Fibroblast of mammary gland (primary cell): ENCODE results near the gene TENT5C.

Experiments
- DNase-seq: peaks from one replicate; pipeline ENCODE4 v3.0.0-alpha.2; 2010; ENCODE audit warnings: low read depth
- H3K4me3 ChIP-seq: 2 replicates; pipeline ENCODE4 v1.5.1; 2011; ENCODE audit warnings: low read depth, mild to moderate bottlenecking, low read length, moderate library complexity; ENCODE audit not compliant: control insufficient read depth
- CTCF ChIP-seq: conservative IDR thresholded peaks from 2 replicates; pipeline ENCODE4 v1.5.1; 2011; ENCODE audit warnings: low read depth, low read length, inconsistent platforms; ENCODE audit not compliant: control insufficient read depth, insufficient read depth

Gene TENT5C

GRCh38 chr1:117578466-117578865, 27.4 kb upstream of the TENT5C start:
- no peak overlapping the region for H3K4me3 ChIP-seq
- TF ChIP-seq CTCF, result no peak
- no peak for DNase-seq

GRCh38 chr1:117579221-117579906, 26.5 kb upstream of the TENT5C start:
- no peak for TF ChIP-seq CTCF
- H3K4me3 ChIP-seq, result no peak overlapping the region
- no peak for DNase-seq

DNA sequence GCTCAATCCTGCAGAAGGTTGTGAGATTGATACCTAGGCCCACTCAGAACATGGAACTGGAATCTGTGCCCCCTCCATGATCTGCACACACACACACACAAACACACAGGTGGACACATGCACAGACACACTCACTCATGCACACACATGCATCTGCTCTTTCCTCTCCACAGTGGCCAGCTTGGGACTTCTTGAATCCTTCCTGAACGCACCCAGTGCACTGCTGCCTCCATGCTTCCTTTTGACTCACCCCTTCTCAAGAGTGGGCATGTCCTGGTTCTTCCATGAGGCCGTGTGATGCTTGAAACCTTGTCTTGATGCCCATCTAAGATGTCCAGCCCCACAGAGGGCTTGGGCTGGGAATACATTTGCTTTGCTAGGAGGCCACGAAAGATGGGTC, 25.4 kb upstream of the TENT5C start:
- no peak for TF ChIP-seq CTCF
- DNase-seq, result no peak
- H3K4me3 ChIP-seq, result no peak overlapping the region

DNA sequence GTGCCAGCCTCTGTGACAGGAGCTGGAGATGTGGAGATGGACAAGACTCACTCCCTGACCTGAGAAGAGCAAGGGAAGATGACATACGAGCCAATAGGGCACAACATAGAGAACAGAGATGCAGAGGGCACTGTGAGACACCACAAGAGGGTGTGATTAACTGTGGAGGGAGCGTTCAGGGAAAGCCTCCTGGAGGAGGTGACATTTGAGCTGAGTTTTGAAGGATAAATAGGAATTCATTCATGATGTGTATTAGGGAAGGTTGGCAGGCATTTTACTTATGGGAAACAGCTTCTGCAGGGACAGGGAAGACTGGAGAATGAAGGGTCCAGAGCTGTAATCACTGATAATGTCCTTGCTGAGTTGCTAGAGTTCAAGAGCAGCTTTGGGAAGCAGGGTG, 25.0 kb upstream of the TENT5C start:
- DNase-seq, result no peak
- no peak overlapping the region for H3K4me3 ChIP-seq
- TF ChIP-seq CTCF, result no peak

- DNase-seq, result no peak
- H3K4me3 ChIP-seq, result no peak overlapping the region
- TF ChIP-seq CTCF, result no peak
These were observed 24.4 kb upstream of the TENT5C start for GRCh38 chr1:117581391-117581943.

DNA sequence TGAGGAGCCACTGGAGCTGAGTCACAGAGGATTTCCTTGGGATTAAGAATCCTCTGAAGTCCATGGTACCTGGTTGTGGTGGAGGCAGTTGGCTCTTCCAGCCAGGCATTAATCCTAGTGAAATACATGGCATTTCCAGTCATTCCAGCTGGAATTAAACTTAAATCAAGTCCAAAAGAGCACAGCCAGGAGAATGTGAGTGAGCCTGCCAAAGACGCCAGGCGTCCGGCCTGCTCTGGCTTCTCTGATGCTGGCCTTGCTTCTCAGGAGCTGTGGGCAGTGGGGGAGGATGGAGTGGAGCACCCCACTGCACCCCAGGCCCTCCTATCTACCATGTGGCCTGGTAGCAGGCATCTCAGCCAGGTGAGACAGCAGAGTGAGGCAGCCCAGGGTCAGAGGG, 23.4 kb upstream of the TENT5C start:
- DNase-seq, result no peak
- no peak for TF ChIP-seq CTCF
- no peak overlapping the region for H3K4me3 ChIP-seq

- no peak for TF ChIP-seq CTCF
- DNase-seq, result no peak
- no peak overlapping the region for H3K4me3 ChIP-seq
These were observed 22.6 kb upstream of the TENT5C start for GRCh38 chr1:117583247-117583646.
